ENCODE measurements around the gene BECN2.
A peak's percentile ranks its signal among the peaks of the same experiment; 100 is the strongest.
"Not testable (repeated sequence)": the region's sequence is repeated elsewhere in the genome, so short reads cannot be mapped to it uniquely, and the experiment has no call there.

BECN2 gene

GRCh38 chr1:241985787-241986186 is 28.2 kb downstream of the BECN2 start:
- no peak for DNase-seq

GRCh38 chr1:241988389-241988930 is 30.9 kb downstream of the BECN2 start:
- DNase-seq = not testable (repeated sequence)

- DNase-seq = no peak
These were observed 32.5 kb downstream of the BECN2 start for GRCh38 chr1:241990040-241990439.

GRCh38 chr1:241992734-241993133 is 35.2 kb downstream of the BECN2 start:
- DNase-seq = no peak

GRCh38 chr1:241994171-241994570 is 36.6 kb downstream of the BECN2 start:
- DNase-seq = no peak

- no peak for DNase-seq
These were observed 39.9 kb downstream of the BECN2 start for GRCh38 chr1:241997401-241997998.

- peak; percentile 30 for DNase-seq
These were observed 40.9 kb downstream of the BECN2 start for GRCh38 chr1:241998412-241998921.

GRCh38 chr1:241999026-241999425 is 41.5 kb downstream of the BECN2 start, which contains the start of gene MAP1LC3C:
Gene MAP1LC3C, minus strand, starts transcription at chr1:241999098. Its CDS starts 90 bp downstream, at chr1:241999008.
- no peak for DNase-seq

GRCh38 chr1:242000434-242000833 is 42.9 kb downstream of the BECN2 start:
- DNase-seq = no peak

- no peak for DNase-seq
These were observed 44.5 kb downstream of the BECN2 start for GRCh38 chr1:242002072-242002471.

- DNase-seq = no peak
These were observed 44.9 kb downstream of the BECN2 start for GRCh38 chr1:242002510-242002909.

GRCh38 chr1:242004751-242005495 is 47.4 kb downstream of the BECN2 start:
- no peak for DNase-seq

GRCh38 chr1:242005866-242006535 is 48.4 kb downstream of the BECN2 start:
- DNase-seq = no peak

- no peak for DNase-seq
These were observed 49.4 kb downstream of the BECN2 start for GRCh38 chr1:242006976-242007375.
